Endothelial cell of hepatic sinusoid (primary cell): ENCODE data around the gene ABRACL.
"Not testable (repeated sequence)": the region's sequence is repeated elsewhere in the genome, so short reads cannot be mapped to it uniquely, and the experiment has no call there.

Experiments
- in situ Hi-C: cut with HindIII; loops from 2 replicates; pipeline ENCODE4 v1.10.0; 2017; ENCODE audit warnings: low sequenced_read_pairs

ABRACL gene

DNA sequence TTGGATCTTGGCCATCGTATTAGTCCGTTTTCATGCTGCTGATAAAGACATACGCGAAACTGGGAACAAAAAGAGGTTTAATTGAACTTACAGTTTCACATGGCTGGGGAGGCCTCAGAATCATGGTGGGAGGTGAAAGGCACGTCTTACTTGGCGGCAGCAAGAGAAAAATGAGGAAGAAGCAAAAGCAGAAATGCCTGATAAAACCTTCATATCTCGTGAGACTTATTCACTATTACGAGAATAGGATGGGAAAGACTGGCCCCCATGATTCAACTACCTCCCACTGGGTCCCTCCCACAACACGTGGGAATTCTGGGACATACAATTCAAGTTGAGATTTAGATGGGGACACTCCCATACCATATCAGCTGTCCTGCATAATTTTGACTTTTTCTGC is 20.4 kb upstream of the ABRACL start:
- in situ Hi-C loops = loop anchor here (25.0 kb wide), 1 partner anchor 196 kb away; no protein-coding TSS in a partner anchor

- in situ Hi-C loops = loop anchor here (25.0 kb wide), 1 partner anchor 198 kb away; no protein-coding TSS in a partner anchor
Observed at GRCh38 chr6:139010674-139011073, 17.9 kb upstream of the ABRACL start.

- in situ Hi-C loops = loop anchor here (25.0 kb wide), 1 partner anchor 200 kb away; no protein-coding TSS in a partner anchor
Observed at GRCh38 chr6:139011980-139012379, 16.6 kb upstream of the ABRACL start.

DNA sequence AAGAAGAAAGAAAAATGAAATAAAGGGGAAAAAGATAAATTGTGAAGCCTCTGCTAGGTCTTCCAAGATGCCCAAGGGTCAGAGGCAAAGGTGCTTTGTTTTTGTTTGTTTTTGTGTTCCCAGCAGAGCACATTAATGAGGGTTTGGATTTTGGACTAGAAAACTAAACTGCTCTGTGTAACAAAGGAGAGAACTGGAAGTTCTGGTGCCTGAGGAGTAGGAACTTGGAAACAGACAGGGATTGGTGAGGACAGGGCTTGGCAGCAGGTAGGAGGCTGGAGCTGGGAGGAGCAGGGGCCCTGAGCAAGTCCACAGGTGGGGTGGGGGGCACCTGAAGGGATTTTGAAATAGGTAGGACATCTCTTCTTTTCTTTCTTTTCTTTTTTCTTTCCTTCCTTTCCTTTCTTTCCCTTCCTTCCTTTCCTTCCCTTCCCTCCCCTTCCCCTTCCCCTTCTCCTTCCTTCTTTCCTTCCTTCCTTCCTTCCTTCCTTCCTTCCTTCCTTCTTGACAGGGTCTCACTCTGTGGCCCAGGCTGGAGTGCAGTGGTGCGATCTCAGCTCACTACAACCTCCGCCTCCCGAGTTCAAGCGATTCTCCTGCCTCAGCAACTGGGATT is 15.3 kb upstream of the ABRACL start:
- in situ Hi-C loops = loop anchor here (25.0 kb wide), 1 partner anchor 201 kb away; no protein-coding TSS in a partner anchor

DNA sequence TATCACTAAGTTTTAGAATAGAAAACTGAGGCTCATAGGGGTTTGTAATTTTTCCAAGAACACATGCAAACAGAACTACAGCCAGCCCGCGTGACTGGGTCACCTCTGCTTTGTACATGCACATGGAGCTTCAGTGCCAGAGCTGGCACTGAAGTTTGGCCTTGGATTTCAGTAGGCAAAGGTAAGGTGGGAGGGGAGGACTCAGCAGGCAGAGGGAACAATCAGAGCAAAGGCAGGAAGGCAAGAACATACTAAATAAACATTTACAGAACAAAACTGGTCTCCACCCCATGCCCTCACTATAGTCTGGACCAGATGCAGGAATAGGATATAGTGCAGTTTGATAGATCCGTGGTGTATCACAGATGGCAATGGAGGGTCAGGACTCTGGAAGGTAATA is 13.6 kb upstream of the ABRACL start:
- in situ Hi-C loops = loop anchor here (25.0 kb wide), 1 partner anchor 203 kb away; no protein-coding TSS in a partner anchor

DNA sequence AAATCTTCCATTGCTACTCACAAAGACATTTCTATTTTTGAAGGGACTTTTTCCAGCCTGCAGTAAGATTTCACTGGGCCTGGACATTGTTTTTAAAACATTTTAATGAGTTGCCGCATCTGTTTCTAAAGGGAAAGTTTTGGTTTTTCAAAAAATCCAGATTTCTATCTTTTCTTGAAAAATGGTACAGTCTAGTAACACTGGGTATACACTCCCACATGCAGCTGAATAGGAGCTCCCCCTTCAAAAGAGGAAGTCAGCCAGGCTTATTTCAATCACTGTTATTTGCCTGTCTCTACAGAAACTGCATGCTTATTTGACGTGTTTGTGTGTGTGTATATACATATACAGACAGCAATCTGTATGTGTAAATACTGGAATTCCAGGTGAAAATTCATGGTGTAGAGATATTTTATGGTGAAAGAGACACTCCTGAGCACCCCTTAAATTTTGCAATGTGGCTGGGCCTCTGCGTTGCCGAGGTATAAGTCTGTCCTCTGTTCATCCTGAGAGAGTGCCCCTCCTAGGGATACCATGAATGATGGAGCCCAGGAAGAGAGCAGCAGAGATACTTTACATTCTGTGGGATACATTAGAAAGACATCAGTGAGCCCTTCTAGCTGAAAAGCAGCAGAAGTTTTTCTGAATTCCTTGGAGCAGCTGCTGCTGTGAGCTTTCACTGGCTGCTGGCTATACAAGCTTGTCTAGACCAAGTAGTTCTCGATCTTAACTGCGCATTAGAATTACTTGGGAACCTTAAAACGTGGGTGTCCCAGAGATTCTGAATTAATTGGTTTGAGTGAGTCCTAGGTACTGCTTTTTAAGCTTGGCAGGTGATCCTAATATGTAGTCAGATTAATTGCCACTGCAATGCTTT is 12.0 kb upstream of the ABRACL start:
- in situ Hi-C loops = loop anchor here (25.0 kb wide), 1 partner anchor 204 kb away; no protein-coding TSS in a partner anchor

GRCh38 chr6:139017227-139017626 is 11.3 kb upstream of the ABRACL start:
- in situ Hi-C loops = loop anchor here (25.0 kb wide), 1 partner anchor 205 kb away; no protein-coding TSS in a partner anchor

DNA sequence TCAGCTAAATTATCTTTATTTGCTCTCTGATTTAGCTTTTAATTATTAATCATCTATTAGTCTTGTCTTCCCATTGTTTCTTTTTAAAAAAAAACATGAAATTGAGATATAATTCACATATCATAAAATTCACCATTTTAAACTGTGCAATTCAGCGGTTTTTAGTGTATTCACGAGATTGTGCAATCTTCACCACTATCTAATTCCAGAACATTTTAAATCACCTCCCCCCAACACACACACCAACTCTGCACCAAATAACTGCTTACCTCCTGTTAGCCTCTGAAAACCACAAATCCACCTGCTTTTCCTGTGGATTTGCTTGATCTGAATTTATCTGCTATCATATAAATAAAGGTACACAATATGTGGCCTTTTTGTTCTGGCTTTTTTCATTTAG is 8.8 kb upstream of the ABRACL start:
- in situ Hi-C loops = loop anchor here (25.0 kb wide), 1 partner anchor 207 kb away; no protein-coding TSS in a partner anchor

- in situ Hi-C loops = loop anchor here (25.0 kb wide), 1 partner anchor 208 kb away; no protein-coding TSS in a partner anchor
Observed at GRCh38 chr6:139020689-139021088, 7.9 kb upstream of the ABRACL start.

DNA sequence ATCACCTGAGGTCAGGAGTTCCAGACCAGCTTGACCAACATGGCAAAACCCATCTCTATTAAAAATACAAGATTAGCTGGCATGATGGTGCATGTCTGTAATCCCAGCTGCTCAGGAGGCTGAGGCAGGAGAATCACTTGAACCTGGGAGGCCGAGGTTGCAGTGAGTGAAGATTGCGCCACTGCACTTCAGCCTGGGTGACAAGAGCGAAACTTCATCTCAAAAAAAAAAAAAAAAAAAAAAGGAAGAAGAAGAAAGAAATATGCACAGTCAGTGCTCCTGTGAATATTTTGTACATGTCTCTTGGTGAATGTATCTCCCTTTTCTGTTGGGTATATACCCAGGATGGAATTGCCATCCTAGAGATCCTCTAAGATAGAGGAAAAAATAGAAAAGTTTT is 3.1 kb upstream of the ABRACL start:
- in situ Hi-C loops = not testable (repeated sequence)

GRCh38 chr6:139027620-139028182 is 844 bp upstream of the ABRACL start:
- in situ Hi-C loops = no loop called here

DNA sequence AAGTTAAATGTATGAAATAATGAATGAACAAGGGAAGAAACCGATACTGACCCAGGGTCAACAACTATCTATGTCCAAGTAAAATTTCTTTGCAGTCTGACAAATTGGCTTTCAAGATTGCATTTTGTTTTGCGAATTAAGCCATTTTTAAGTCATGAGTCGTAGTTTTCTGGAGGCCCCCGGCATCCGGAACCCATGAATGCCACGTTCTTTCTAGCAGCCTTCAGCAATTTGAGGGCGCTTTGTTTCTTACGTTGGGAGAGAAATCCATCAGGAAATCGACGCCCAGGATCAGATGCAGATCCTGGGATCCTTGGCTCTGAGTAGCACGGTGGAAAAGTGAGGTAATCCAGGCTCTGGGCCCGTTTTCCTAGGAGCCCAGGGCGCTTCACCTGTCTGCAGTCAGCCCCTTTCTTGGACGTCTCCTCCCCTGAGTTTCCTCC is 309 bp upstream of the ABRACL start:
- in situ Hi-C loops = no loop called here

DNA sequence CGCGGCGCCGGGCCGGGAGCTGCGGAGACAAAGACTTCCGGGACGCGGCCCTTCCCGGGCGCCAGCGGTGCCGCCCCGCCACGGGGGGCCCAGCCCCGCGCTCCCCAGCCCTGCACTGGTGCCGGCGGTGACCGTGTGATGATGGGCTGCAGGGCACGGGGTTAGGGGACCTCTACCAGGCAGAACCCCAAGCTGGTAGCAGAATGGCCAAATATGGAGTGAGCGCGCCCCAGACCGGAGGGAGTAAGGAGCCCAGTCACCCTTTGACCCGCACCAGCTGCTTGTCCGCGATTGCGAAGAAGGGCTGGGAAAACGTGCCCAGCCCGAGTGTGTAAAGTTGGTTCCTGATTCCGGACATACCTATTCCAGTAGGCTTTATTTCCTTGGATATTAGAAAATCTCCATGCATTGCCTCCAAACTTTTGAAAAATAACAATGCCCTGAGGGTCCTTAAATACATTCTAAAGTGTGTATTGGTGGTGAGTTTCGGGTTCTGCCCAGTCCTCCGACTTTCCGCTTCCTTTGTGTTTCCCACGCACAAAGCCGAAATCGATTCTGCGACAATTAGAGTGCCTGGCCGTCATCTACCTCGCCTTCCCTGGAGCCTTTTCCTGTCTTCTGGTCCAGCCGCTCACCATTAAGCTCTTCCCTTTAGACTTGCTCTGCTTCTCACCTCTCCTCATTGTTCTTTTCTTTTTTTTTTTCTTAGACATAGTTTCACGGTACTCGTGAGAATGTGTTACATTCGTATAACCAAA is 1.1 kb downstream of the ABRACL start:
- in situ Hi-C loops = loop anchor here (5.0 kb wide), 2 partner anchors 42 to 43 kb away; partner anchors contain the start of gene REPS1

DNA sequence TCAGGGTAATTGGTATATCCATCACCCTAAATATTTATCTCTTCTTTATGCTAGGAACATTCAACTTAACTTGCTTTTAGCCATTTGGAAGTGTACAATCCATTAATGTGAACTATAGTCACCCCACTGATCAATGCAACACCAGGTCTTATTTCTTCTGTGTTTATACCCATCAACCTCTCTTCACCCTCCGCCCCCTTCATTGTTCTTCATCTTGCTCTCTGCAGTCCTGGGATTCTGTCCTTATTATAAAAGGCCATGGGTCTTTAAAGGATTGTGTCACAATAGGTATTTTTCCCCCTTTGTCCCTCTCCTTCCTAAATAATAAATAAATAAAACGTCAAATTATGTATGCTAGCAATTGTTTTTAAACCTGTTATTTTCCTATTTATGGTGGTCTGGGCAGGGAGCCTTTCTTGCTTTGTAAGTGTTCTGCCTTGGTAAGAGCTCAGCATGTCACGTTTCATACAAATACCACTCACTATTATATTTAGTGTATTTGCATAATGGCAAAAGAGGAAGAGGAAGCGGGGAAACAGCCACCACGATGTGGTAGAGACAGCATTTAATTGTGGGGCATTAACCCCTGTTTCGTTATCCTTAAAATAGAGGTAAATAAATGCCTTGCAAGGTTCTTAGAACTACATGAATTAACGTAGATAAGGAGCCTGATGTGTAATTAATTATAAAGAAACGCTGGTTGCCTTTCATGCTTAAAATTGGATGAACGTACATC is 1.9 kb downstream of the ABRACL start:
- in situ Hi-C loops = loop anchor here (5.0 kb wide), 2 partner anchors 42 to 43 kb away; partner anchors contain the start of gene REPS1

DNA sequence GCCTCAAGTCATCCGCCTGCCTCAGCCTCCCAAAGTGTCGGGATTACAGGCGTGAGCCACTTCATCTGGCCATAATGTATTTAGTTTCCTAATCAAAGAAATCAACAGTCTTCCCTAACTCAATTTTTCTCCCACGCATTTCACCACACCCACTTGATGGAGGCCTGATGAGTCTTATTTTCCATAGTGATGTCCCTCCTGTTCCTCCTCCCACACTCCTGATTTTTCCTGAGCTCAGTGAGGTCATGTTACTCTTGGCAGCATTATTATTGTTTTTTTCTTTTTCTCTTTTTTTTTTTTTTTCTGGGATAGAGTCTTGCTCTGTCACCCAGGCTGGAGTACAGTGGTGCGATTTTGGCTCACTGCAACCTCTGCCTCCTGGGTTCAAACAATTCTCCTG is 8.9 kb downstream of the ABRACL start:
- in situ Hi-C loops = no loop called here

DNA sequence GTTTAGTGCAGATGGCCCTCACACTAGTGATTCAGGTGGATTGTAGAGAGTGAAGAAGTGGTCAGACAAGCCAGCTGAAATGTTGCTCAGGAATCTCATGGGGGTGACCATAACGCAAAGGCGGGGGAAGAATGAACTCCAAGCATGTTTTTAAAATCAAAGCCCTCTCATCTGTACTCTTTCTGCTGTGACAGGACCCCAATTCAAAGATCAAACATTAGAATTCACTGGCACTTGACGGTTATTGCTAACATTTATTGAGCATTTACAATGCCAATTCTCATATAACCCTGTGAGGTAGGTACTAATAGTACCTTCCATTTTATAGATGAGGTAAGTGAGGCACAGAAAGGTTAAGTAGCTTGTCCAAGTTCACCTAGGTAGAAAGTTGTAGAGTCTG is 15.7 kb downstream of the ABRACL start:
- in situ Hi-C loops = no loop called here

GRCh38 chr6:139047677-139048076 is 19.1 kb downstream of the ABRACL start:
- in situ Hi-C loops = no loop called here

DNA sequence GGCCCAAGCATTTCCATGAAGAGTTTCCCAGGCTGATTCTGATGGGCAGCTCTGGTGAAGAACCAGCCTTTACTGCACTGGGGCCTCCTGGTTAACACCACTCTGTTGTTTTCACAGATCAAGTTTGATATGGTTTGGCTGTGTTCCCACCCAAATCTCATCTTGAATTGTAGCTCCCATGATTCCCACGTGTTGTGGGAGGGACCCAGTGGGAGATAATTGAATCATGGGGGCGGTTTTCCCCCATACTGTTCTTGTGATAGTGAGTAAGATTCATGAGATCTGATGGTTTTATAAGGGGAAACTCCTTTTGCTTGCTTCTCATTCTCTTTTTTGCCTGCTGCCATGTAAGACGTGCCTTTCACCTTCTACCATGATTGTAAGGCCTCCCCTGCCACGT is 20.4 kb downstream of the ABRACL start:
- in situ Hi-C loops = not testable (repeated sequence)

- in situ Hi-C loops = not testable (repeated sequence)
Observed at GRCh38 chr6:139050131-139050769, 21.7 kb downstream of the ABRACL start.
